Omental fat pad (tissue), 4 donors: ENCODE data around the gene SLCO3A1. TPM values are rescaled to one million over a fixed set of nuclear protein-coding genes. Genes with fewer than 3 reads are reported as not detected.
"Not testable (repeated sequence)": the region's sequence is repeated elsewhere in the genome, so short reads cannot be mapped to it uniquely, and the experiment has no call there.

Experiments
- ATAC-seq: fragments of 150-250 bp; one replicate; pipeline ENCODE4 v1.9.1; 2016; ENCODE audit warnings: mild to moderate bottlenecking, moderate library complexity; ENCODE audit not compliant: low FRiP score
- DNase-seq: peaks from one replicate; pipeline ENCODE4 v3.0.0-alpha.2; 2019; ENCODE audit warnings: low spot score
- total RNA-seq, 4 donors: library from RNA; depleted of rRNA; stranded (reverse); fragments of >200 nt; gene quantifications; one replicate each; pipeline ENCODE4 v1.1.0, GENCODE V29; 2016
- TF ChIP-seq, protein P1 (sequence below), 3 donors: fragments of 450-650 bp; IDR thresholded peaks; one replicate each; pipeline ENCODE4 v1.5.1; 2016 to 2017; ENCODE audit warnings: antibody characterized with exemption in 3 of 3, mild to moderate bottlenecking in 3 of 3, moderate library complexity in 2 of 3

The SLCO3A1 gene
- total RNA-seq, 4 donors from 2014 or later, result 12.3 to 21.8 (median 14.8) TPM

- ATAC-seq (no peak), DNase-seq (no peak)
- TF ChIP-seq, protein P1, sequence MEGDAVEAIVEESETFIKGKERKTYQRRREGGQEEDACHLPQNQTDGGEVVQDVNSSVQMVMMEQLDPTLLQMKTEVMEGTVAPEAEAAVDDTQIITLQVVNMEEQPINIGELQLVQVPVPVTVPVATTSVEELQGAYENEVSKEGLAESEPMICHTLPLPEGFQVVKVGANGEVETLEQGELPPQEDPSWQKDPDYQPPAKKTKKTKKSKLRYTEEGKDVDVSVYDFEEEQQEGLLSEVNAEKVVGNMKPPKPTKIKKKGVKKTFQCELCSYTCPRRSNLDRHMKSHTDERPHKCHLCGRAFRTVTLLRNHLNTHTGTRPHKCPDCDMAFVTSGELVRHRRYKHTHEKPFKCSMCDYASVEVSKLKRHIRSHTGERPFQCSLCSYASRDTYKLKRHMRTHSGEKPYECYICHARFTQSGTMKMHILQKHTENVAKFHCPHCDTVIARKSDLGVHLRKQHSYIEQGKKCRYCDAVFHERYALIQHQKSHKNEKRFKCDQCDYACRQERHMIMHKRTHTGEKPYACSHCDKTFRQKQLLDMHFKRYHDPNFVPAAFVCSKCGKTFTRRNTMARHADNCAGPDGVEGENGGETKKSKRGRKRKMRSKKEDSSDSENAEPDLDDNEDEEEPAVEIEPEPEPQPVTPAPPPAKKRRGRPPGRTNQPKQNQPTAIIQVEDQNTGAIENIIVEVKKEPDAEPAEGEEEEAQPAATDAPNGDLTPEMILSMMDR (IDR thresholded peaks at IDR 0.05), result no peak
These were observed 196.9 kb downstream of the SLCO3A1 start for GRCh38 chr15:92050220-92050898.

GRCh38 chr15:92051716-92052115, 198.2 kb downstream of the SLCO3A1 start:
- ATAC-seq (no peak), DNase-seq (no peak)
- TF ChIP-seq, protein P1 (IDR thresholded peaks at IDR 0.05), result no peak

GRCh38 chr15:92053753-92054316, 200.3 kb downstream of the SLCO3A1 start:
- TF ChIP-seq, protein P1 (IDR thresholded peaks at IDR 0.05), result no peak
- DNase-seq (no peak), ATAC-seq (no peak)

- TF ChIP-seq, protein P1 (IDR thresholded peaks at IDR 0.05), result no peak
- no peak for ATAC-seq
- no peak for DNase-seq
These were observed 203.4 kb downstream of the SLCO3A1 start for GRCh38 chr15:92056875-92057274.

GRCh38 chr15:92059036-92059970, 205.8 kb downstream of the SLCO3A1 start:
- DNase-seq (no peak), ATAC-seq (no peak)
- TF ChIP-seq, protein P1 (IDR thresholded peaks at IDR 0.05), result no peak

GRCh38 chr15:92059971-92060311, 206.4 kb downstream of the SLCO3A1 start:
- not testable (repeated sequence) for ATAC-seq, DNase-seq

DNA sequence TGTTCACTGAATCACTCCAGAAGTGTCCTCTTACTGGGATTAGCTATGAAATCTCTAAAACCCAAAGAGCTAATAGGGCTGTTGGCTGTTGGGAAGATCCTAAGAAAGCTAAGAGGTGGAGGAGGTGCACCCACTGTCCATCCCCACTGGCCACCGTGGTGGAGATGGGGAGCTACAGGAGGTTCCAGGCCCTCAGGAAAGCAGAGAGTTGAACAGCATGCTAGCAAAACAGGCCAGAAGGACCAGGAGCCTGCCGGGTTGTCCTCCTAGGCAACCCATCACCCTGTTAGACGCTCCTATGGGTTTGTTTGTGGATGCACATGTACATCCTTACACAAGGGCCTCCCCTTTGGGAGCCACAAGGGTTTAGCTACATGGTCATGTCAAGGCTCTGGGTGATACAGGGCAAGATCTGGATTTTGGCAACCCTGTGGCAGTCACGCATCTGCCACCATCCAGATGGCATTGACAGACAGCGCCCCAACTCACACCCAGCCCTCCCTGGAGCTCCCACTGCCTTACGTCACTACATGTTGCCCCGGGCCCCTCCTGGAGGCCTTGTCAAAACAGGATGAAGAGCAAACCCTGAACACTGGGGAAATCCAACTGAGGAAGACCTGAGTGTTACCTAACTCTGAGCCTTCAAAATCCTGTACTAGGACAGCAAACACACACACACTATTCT, 208.1 kb downstream of the SLCO3A1 start:
- ATAC-seq (no peak), DNase-seq (no peak)
- TF ChIP-seq, protein P1 (IDR thresholded peaks at IDR 0.05), result no peak
